OCI-LY3 (cell line): ENCODE measurements around the gene IL1RAP.

ENCODE experiments used
- H2AFZ ChIP-seq: fragments of 200-600, 300-600 bp; shearing (Covaris generic); 2 replicates; pipeline ENCODE4 v1.6.0; 2014; ENCODE audit warnings: antibody characterized with exemption, low read depth, low read length
- H3K27ac ChIP-seq: fragments of 200-600, 300-600 bp; sonication (generic); 2 replicates; pipeline ENCODE4 v1.5.1; 2014; ENCODE audit warnings: mild to moderate bottlenecking, low read length, moderate library complexity, mixed read lengths
- H3K27me3 ChIP-seq: fragments of 200-600, 300-600 bp; sonication (generic); 2 replicates; pipeline ENCODE4 v1.6.1; 2014; ENCODE audit warnings: low read depth, low read length, mixed read lengths
- H3K36me3 ChIP-seq: fragments of 200-600, 300-600 bp; sonication (generic); replicated peaks from 2 replicates; pipeline ENCODE3; 2014; ENCODE audit warnings: low read depth, low read length, mixed read lengths
- H3K4me1 ChIP-seq: fragments of 300-600, 200-600 bp; sonication (generic); 2 replicates; pipeline ENCODE4 v1.6.1; 2014; ENCODE audit warnings: low read length, mixed read lengths
- H3K4me2 ChIP-seq: fragments of 200-600, 300-600 bp; sonication (generic); 2 replicates; pipeline ENCODE4 v1.6.1; 2014; ENCODE audit warnings: low read length, mixed read lengths
- H3K4me3 ChIP-seq: fragments of 300-600, 200-600 bp; sonication (generic); 2 replicates; pipeline ENCODE4 v1.5.1; 2014; ENCODE audit warnings: antibody characterized with exemption, mild to moderate bottlenecking, low read length, moderate library complexity
- H3K79me2 ChIP-seq: fragments of 300-600, 200-600 bp; shearing (Covaris generic); 2 replicates; pipeline ENCODE4 v1.6.1; 2014; ENCODE audit warnings: mild to moderate bottlenecking, low read length, mixed read lengths
- H3K9ac ChIP-seq: fragments of 300-600, 200-600 bp; shearing (Covaris generic); 2 replicates; pipeline ENCODE4 v1.6.0; 2014; ENCODE audit warnings: mild to moderate bottlenecking, low read length, moderate library complexity
- H3K9me3 ChIP-seq: fragments of 200-600, 300-600 bp; shearing (Covaris generic); 2 replicates; pipeline ENCODE4 v1.6.1; 2014; ENCODE audit warnings: low read length, mixed read lengths; ENCODE audit not compliant: insufficient read depth
- H4K20me1 ChIP-seq: fragments of 200-600, 300-600 bp; sonication (generic); 2 replicates; pipeline ENCODE4 v1.6.1; 2016; ENCODE audit warnings: low read length, mixed read lengths; ENCODE audit not compliant: insufficient read depth
- CTCF ChIP-seq: fragments of 200-600, 300-600 bp; sonication (generic); IDR thresholded peaks from 2 replicates; pipeline ENCODE4 v1.5.1; 2014; ENCODE audit warnings: antibody characterized with exemption, low read length, low read depth
- EZH2phosphoT487 ChIP-seq: fragments of 200-600 bp; shearing (Covaris generic); IDR thresholded peaks from 2 replicates; pipeline ENCODE4 v1.6.1; 2018; ENCODE audit warnings: antibody characterized with exemption, mixed run types, low read depth

The IL1RAP gene

GRCh38 chr3:190543671-190544070, 29.8 kb downstream of the IL1RAP start:
- Histone ChIP-seq H3K27ac (no peak overlapping the region), H3K9ac (no peak overlapping the region), H3K4me2 (no peak overlapping the region), H3K79me2 (no peaks in the 10 kb centered on the region), H3K27me3 (no peaks in the 10 kb centered on the region), H3K4me3 (no peak overlapping the region), H3K9me3 (no peaks in the 10 kb centered on the region), H2AFZ (no peak overlapping the region), H4K20me1 (no peaks in the 10 kb centered on the region), H3K4me1 (no peaks in the 10 kb centered on the region), H3K36me3 (no peaks in the 10 kb centered on the region)
- TF ChIP-seq EZH2phosphoT487 (no peak), CTCF (no peak)

- Histone ChIP-seq H4K20me1 (no peaks in the 10 kb centered on the region), H3K9ac (no peak overlapping the region), H3K4me3 (no peak overlapping the region), H3K4me1 (no peaks in the 10 kb centered on the region), H2AFZ (no peak overlapping the region), H3K27ac (no peak overlapping the region), H3K27me3 (no peaks in the 10 kb centered on the region), H3K4me2 (no peak overlapping the region), H3K9me3 (no peaks in the 10 kb centered on the region), H3K79me2 (no peaks in the 10 kb centered on the region), H3K36me3 (no peaks in the 10 kb centered on the region)
- TF ChIP-seq EZH2phosphoT487, result no peak
- no peak for TF ChIP-seq CTCF
Measured at GRCh38 chr3:190545191-190545590, 31.3 kb downstream of the IL1RAP start.

GRCh38 chr3:190546881-190547510, 33.1 kb downstream of the IL1RAP start:
- H3K27me3 ChIP-seq, result no peaks in the 10 kb centered on the region
- no peak overlapping the region for H3K4me2 ChIP-seq
- H3K9ac ChIP-seq, result no peak overlapping the region
- no peaks in the 10 kb centered on the region for H3K4me1 ChIP-seq
- H3K27ac ChIP-seq, result no peak overlapping the region
- H4K20me1 ChIP-seq, result no peaks in the 10 kb centered on the region
- H3K79me2 ChIP-seq, result no peaks in the 10 kb centered on the region
- no peaks in the 10 kb centered on the region for H3K9me3 ChIP-seq
- TF ChIP-seq EZH2phosphoT487, result no peak
- TF ChIP-seq CTCF, result no peak
- no peak overlapping the region for H3K4me3 ChIP-seq
- H3K36me3 ChIP-seq, result no peaks in the 10 kb centered on the region
- H2AFZ ChIP-seq, result no peak overlapping the region

GRCh38 chr3:190548031-190548656, 34.3 kb downstream of the IL1RAP start:
- no peak overlapping the region for H3K4me2 ChIP-seq
- no peak overlapping the region for H3K4me3 ChIP-seq
- no peaks in the 10 kb centered on the region for H3K9me3 ChIP-seq
- H4K20me1 ChIP-seq, result no peaks in the 10 kb centered on the region
- H3K4me1 ChIP-seq, result no peaks in the 10 kb centered on the region
- no peaks in the 10 kb centered on the region for H3K79me2 ChIP-seq
- no peaks in the 10 kb centered on the region for H3K36me3 ChIP-seq
- H2AFZ ChIP-seq, result no peak overlapping the region
- no peaks in the 10 kb centered on the region for H3K27me3 ChIP-seq
- TF ChIP-seq EZH2phosphoT487 (no peak), CTCF (no peak)
- no peak overlapping the region for H3K27ac ChIP-seq
- H3K9ac ChIP-seq, result no peak overlapping the region
